HG03103 (cell line): ENCODE data around the gene COX6B1.
"Not testable (repeated sequence)": the region's sequence is repeated elsewhere in the genome, so short reads cannot be mapped to it uniquely, and the experiment has no call there.

Source experiments
- ATAC-seq: cut with Tn5 transposase; IDR thresholded peaks from one replicate; pipeline ENCODE4 v1.9.1; 2021; ENCODE audit warnings: low read depth; ENCODE audit not compliant: unreplicated experiment

The COX6B1 gene

DNA sequence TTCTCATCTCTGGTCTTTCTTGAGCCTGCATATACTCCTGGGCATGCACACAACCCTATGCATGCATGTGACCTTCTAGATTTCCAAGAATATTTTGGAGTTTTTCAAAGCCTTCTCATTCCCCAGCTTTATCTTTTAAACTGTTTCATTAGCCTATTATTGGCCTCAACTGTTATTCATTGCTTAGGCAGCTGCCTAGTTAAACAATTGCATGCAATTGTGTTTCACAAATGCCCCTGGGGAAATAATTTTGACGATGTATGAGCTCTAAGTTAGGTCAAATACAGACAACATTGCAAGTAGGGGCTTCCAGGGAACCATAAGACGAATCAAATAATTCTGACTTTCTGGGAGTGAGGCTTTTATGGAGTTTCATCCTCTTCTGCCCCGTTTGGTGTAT, 15.9 kb downstream of the COX6B1 start:
- ATAC-seq: no peak

- no peak for ATAC-seq
These were observed 17.0 kb downstream of the COX6B1 start for GRCh38 chr19:35665157-35665556.

- no peak for ATAC-seq
These were observed 17.5 kb downstream of the COX6B1 start for GRCh38 chr19:35665604-35666003.

GRCh38 chr19:35666251-35666913, 18.3 kb downstream of the COX6B1 start, which contains the start of gene UPK1A:
Gene UPK1A, plus strand, starts transcription at chr19:35666517. Its CDS starts 296 bp downstream, at chr19:35666813.
- ATAC-seq: no peak

GRCh38 chr19:35669566-35669965, 21.4 kb downstream of the COX6B1 start:
- no peak for ATAC-seq

- ATAC-seq: no peak
These were observed 21.9 kb downstream of the COX6B1 start for GRCh38 chr19:35669974-35670373.

- no peak for ATAC-seq
These were observed 22.6 kb downstream of the COX6B1 start for GRCh38 chr19:35670686-35671085.

- ATAC-seq: no peak
These were observed 23.7 kb downstream of the COX6B1 start for GRCh38 chr19:35671818-35672217.

- no peak for ATAC-seq
These were observed 25.1 kb downstream of the COX6B1 start for GRCh38 chr19:35673121-35673804.

DNA sequence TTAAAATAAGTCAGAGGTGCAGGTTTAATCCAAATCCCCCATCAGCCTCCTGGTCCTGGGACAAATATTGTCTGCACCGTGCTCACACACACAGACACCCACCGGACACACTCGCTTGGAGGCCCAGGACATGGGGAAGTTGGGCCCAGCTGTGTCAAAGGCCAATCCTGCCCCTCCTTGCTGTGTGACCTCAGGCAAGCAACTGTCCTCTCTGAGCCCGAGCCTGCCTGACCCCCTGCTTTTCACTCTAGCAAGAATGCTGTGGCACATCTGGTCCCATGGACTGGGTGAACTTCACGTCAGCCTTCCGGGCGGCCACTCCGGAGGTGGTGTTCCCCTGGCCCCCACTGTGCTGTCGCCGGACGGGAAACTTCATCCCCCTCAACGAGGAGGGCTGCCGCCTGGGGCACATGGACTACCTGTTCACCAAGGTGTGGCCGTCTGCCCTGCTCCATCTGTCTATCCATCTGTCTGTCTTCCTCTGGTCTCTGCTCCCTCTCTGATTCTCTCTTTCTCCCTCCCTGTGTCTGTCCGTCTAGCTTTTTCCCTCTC, 27.5 kb downstream of the COX6B1 start:
- ATAC-seq: no peak

- no peak for ATAC-seq
These were observed 41.7 kb downstream of the COX6B1 start for GRCh38 chr19:35689836-35690235.

DNA sequence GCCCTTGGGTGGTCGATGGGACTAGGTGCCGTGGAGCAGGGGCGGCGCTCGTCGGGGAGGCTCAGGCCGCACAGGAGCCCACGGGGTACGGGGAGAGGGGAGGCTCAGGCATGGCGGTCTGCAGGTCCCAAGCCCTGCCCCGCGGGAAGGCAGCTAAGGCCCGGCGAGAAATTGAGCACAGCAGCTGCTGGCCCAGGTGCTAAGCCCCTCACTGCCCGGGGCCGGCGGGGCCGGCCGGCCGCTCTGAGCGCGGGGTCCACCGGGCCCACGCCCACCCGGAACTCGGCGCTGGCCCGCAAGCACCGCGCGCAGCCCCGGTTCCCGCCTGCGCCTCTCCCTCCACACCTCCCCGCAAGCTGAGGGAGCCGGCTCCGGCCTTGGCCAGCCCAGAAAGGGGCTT, 43.0 kb downstream of the COX6B1 start:
- ATAC-seq: not testable (repeated sequence)

GRCh38 chr19:35692010-35692409, 43.9 kb downstream of the COX6B1 start:
- ATAC-seq: no peak

DNA sequence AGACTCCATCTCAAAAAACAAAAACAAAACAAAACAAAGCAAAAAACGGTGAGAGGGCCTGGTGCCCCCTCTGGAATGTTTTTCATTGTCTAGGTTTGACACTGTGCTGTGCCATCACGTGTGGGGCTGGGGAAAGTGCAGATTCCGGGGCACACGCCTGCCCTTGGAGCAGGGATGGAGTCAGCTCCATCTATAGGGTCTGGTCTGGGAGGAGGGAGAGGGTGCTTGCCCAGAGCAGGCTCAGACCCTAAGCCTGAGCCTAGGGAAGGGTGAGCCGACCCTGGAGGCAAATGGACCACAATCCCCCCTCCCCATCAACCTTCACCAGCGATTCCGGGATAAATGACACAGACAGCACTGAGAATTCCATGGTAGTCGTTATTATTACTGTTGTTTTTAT, 45.3 kb downstream of the COX6B1 start:
- no peak for ATAC-seq

GRCh38 chr19:35693835-35694599, 45.9 kb downstream of the COX6B1 start:
- peak; percentile 78 for ATAC-seq

DNA sequence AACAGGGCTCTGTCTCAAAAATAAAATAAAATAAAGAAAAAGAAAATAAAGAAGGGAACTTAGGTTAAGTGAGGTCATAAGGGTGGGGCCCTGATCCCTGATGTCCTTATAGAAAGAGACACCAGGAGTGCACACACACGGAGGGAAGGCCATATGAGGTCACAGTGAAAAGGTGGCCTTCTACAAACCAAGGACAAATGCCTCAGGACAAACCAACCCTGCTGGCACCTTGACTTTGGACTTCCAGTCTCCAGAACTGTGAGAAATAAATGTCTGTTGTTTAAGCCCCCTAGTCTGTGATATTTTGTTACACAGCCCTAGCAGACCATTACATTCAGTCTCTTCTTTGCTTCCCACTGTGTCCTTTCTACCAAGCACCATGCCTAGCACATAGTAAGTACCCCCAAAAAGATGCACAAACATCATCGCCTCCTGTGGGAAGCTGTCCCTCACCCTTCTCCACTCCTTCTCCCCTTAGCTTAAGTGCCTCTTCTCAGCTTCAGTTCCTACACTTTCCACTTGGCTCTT, 47.8 kb downstream of the COX6B1 start:
- ATAC-seq: no peak

DNA sequence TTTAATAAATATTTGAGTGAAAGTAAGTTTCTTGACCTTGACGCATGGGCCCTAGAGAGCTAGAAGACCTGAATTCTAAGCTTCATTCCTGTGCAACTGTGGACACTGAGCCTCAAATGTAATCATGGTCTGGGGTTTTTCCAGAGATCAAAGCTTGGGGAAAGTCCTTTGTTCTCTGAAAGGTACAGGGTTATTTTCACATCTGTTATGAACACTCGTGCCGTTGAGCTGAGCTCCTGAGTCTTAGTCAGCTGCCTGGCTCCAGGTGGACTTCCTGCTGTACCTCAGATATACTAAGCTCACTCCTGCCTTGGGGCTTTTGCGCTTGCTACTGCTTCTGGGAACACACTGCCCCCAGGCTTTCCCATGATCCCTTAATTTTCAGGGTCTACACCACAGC, 48.7 kb downstream of the COX6B1 start:
- ATAC-seq: no peak

- peak; percentile 92 for ATAC-seq
These were observed 54.3 kb downstream of the COX6B1 start for GRCh38 chr19:35702223-35703012.

- ATAC-seq: no peak
These were observed 55.2 kb downstream of the COX6B1 start for GRCh38 chr19:35703343-35703742.

DNA sequence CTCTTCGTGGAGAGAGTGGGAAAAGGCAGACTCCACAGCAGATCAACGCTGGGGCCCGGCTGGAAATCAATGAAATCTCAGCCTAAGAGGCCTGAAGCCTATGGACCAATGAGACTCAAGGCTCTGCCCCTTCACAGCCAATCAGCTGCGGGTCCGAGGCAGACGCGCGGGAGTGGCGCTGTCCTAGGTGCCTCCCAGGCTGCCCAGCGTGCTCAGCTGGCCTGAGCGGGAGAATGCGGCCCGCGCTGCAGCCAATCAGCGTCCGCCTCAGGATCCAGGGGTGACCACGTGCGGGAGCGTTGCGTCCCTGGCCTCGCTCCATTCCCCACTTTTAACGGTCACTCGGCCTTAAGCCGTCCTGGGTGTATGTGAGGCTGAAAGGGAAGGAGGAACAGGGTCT, 56.1 kb downstream of the COX6B1 start, which contains the start of gene ZBTB32:
Gene ZBTB32 (plus strand): TSS at position 341 of the 400 bp plus-strand sequence. CDS start 10,069 bp downstream, outside the sequence.
- no peak for ATAC-seq
